H1 (cell line): ENCODE data around the gene LCE1F. TPM values are rescaled to one million over a fixed set of nuclear protein-coding genes. Genes with fewer than 3 reads are reported as not detected.

ENCODE experiments used
- CHD1 ChIP-seq: IDR thresholded peaks from 2 replicates; pipeline ENCODE4 v1.6.1; 2012; ENCODE audit warnings: low read depth, low read length, improper control_type of control experiment
- CTCF ChIP-seq, 3 experiments: IDR thresholded peaks; 1 replicate in 2 of 3; 2 replicates in 1 of 3; pipeline versions ENCODE4 v1.5.1 to v1.6.1; 2011; ENCODE audit warnings: low read length in 3 of 3, mild to moderate bottlenecking in 3 of 3, inconsistent platforms in 2 of 3, low read depth in 1 of 3, moderate library complexity in 1 of 3; ENCODE audit not compliant: insufficient read depth in 1 of 3; ENCODE audit errors: control extremely low read depth in 1 of 3
- KDM4A ChIP-seq: IDR thresholded peaks from one replicate; pipeline ENCODE4 v1.7.1; 2012; ENCODE audit warnings: low read depth, mild to moderate bottlenecking, moderate library complexity, low read length, inconsistent platforms; ENCODE audit not compliant: severe bottlenecking
- polyA plus RNA-seq, 7 experiments: library from polyadenylated mRNA; depleted of rRNA in 3 of 7; stranded (reverse) in 5 of 7; unstranded in 2 of 7; fragments of >200 nt in 5 of 7; fragments of 200-250 nt in 2 of 7; gene quantifications; 1 replicate in 5 of 7; 2 replicates in 1 of 7; 4 replicates in 1 of 7; pipeline versions ENCODE4 v1.2.1 to v1.2.3, GENCODE V29; 2011 to 2013; ENCODE audit warnings: missing spikeins in 2 of 7, mixed read lengths in 2 of 7
- total RNA-seq: library from RNA; stranded (reverse); fragmentation: NEBNext Ultra II Directional; extraction: Animal tissue kit (Norgen Biotek cat#: 25700); gene quantifications from 2 replicates; pipeline ENCODE4 v1.2.1, GENCODE V29; 2021

Gene LCE1F
- total and polyA plus RNA-seq, 2 of the 8 experiments (the other 6 are each of a cell fraction or from before 2014, with no cell fraction given) = not detected

DNA sequence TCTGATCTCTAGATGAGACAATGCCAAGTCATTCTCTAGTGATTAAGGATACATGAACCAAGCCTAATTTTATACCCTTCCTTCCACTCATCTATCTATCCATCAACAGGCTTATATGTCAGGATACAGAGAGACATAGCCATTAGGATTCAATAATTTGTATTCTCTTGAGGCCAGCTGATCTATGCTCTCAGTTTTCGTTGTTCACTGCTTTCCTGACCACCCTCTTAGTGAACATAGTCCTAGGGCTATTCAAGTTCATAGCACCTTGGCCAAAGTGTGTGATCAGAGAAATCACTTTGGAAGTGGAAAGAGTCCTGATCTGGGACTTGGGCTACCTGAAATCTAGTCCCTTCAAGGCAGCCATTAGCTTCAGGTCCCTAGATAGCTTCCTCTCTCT, 21.4 kb upstream of the LCE1F start (continued):
- TF ChIP-seq KDM4A (no peak), CHD1 (no peak), CTCF (IDR thresholded peaks at IDR 0.05; ENCODE audit: control extremely low read depth in 1 of 3, insufficient read depth in 1 of 3, low read depth in 1 of 3, low read length in 3 of 3) (no peak)
